ENCODE measurements around the gene CCDC174. TPM values are rescaled to one million over a fixed set of nuclear protein-coding genes. Genes with fewer than 3 reads are reported as not detected.

The CCDC174 gene
- total RNA-seq = 10.8 and 11.4 TPM in 2 replicates

GRCh38 chr3:14651440-14652251 lies at the start of gene CCDC174:
Gene CCDC174 (plus strand): TSS chr3:14651762. CDS start chr3:14651837, 75 bp downstream.

DNA sequence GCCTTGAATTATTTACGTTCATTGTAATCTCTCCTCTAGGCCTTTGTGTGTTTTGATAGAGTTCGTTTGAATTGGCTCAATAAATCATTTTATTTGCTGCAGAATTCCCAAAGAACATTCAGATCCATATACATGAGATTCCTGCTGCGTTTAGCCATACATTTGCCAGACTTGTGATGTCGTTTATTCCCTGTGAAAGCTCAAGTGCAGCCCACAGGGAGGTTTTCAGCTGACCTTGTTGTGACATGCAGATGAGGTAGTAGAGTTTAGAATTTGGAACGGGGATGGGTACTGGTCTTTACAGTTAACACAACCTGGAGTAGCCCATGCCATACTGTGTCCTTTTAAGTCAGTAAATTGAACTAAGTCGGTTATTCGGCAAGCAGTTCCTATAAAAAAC lies 23.3 kb downstream of the CCDC174 start, which contains the start of gene C3orf20:
TSS of gene C3orf20 (plus strand) at position 301 of the 400 bp plus-strand sequence. CDS start 7,573 bp downstream, outside the sequence.

Other genes starting within 250 kb of the CCDC174 start
- 26.1 TPM in 2 replicates for gene SLC6A6, start 249.2 kb upstream of the CCDC174 start, total RNA-seq
- not detected in 2 replicates for gene GRIP2, start 111.4 kb upstream of the CCDC174 start, total RNA-seq
- gene C3orf20, start 23.4 kb downstream of the CCDC174 start, total RNA-seq = not detected in 2 replicates
- gene FGD5, start 167.2 kb downstream of the CCDC174 start, total RNA-seq = 127 and 130 TPM in 2 replicates

Data from vein endothelial cell (primary cell).